ENCODE data around the gene FNDC3A. TPM values are rescaled to one million over a fixed set of nuclear protein-coding genes. Genes with fewer than 3 reads are reported as not detected.

FNDC3A gene
- total RNA-seq, 2 donors from 2014 or later, result 23.8 to 38.2 TPM

DNA sequence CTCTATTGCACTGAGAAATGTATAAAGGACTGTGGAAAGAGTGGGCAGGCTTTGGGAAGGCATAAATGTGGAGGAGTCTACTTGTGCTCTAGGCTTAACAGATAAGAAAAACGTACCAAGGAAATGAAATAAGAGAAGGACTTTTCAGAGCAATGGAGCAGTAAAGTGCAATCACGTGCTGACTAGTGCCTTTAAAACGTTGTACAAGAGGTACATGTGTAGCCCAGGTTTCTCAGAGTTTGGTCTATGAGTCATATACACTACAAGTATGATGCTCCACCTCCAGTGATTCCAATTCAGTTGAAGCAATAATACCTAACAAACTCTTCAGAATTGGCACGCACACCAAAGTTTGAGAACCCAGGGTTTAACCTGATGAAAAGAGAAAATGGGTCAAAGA is 13.4 kb upstream of the FNDC3A start:
- no peaks in the 10 kb centered on the region for H3K27me3 Mint-ChIP-seq
- peaks cover 3% of the 10 kb centered on the region for H3K9me3 Mint-ChIP-seq
- H3K36me3 Mint-ChIP-seq (ENCODE audit: low read depth), result no peaks in the 10 kb centered on the region
- no peak overlapping the region for H3K4me3 Mint-ChIP-seq
- no peak overlapping the region for H3K27ac Mint-ChIP-seq
- no peaks in the 10 kb centered on the region for H3K4me1 Mint-ChIP-seq
- ATAC-seq (replicated peaks), result peak; percentile 40

DNA sequence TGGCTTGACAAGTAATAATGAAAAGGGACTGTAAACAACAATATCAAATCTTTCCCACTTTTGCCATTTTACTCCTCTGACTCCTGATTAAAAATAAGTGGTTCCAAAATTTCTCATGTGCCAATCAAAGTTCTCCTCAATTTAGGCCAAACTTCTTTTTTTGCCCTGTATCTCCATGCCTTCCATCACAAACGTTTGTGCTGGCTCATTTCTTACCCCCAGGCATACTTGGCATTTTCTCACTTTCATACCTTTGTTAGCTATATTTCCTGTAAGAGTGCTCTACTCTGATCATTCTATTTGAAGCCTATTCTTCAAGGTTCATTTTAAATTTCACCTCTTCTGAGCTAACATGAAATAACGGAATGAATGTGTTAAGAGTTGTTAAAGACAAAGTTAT is 10.0 kb upstream of the FNDC3A start:
- Mint-ChIP-seq H3K27ac (peak overlapping the region; percentile 24), H3K4me1 (no peaks in the 10 kb centered on the region), H3K4me3 (no peak overlapping the region), H3K36me3 (ENCODE audit: low read depth) (no peaks in the 10 kb centered on the region), H3K9me3 (peaks cover 3% of the 10 kb centered on the region), H3K27me3 (no peaks in the 10 kb centered on the region)
- ATAC-seq (replicated peaks), result no peak

DNA sequence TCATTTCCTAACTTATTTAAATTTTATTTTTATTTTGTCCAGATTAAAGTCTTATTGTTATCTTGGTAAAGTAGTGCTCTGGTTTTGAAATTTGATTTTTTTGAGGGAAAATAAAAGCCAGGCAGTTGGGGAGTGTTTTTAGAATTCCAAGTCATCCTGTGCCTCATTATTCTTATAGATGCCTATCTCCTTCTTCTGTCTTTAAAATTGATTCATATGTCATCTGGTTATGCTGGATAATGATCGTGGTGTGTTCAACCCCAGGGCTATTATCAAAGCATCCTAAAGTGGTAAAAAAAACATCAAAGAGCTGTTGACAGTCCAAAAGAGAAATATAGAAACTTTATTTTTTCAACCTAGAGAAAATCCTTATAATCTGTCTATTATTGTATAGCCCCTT is 6.0 kb upstream of the FNDC3A start:
- Mint-ChIP-seq H3K4me3 (no peak overlapping the region), H3K9me3 (peaks cover 31% of the 10 kb centered on the region), H3K36me3 (ENCODE audit: low read depth) (no peaks in the 10 kb centered on the region), H3K27me3 (no peaks in the 10 kb centered on the region), H3K4me1 (peaks cover 4% of the 10 kb centered on the region), H3K27ac (no peak overlapping the region)
- ATAC-seq (replicated peaks), result no peak

DNA sequence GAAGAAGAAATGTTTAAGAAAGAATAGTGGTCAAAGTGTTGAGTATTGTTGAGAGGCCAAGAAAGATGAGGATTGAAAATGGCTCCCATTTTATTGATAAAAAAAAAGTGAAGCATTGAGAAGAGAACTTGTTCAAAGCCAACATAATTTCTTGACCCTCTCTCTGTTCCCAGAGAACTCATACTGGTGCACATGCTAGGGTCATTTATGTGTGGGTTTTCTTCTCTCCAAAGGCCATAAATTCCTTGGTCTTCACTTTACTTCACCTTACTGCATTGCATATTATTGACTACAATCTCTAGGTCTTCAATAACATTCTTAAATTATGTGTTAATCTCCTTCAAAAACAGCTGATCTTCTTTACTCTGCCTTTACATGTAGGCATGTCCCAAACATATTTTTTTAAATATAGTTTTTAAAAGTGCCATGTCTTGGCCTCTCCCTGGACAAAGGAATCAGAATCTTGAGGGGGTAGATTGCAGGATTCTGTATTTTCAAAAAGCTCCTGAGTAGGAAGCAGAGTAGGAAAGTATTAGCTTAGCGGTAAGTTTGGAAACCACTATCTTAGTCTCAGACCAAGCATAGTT is 1.8 kb upstream of the FNDC3A start:
- Mint-ChIP-seq H3K36me3 (ENCODE audit: low read depth) (peaks cover 10% of the 10 kb centered on the region), H3K27ac (peak overlapping the region; percentile 94), H3K4me1 (peaks cover 9% of the 10 kb centered on the region), H3K9me3 (peaks cover 30% of the 10 kb centered on the region), H3K4me3 (peak overlapping the region; percentile 100), H3K27me3 (no peaks in the 10 kb centered on the region)
- ATAC-seq (replicated peaks), result no peak

DNA sequence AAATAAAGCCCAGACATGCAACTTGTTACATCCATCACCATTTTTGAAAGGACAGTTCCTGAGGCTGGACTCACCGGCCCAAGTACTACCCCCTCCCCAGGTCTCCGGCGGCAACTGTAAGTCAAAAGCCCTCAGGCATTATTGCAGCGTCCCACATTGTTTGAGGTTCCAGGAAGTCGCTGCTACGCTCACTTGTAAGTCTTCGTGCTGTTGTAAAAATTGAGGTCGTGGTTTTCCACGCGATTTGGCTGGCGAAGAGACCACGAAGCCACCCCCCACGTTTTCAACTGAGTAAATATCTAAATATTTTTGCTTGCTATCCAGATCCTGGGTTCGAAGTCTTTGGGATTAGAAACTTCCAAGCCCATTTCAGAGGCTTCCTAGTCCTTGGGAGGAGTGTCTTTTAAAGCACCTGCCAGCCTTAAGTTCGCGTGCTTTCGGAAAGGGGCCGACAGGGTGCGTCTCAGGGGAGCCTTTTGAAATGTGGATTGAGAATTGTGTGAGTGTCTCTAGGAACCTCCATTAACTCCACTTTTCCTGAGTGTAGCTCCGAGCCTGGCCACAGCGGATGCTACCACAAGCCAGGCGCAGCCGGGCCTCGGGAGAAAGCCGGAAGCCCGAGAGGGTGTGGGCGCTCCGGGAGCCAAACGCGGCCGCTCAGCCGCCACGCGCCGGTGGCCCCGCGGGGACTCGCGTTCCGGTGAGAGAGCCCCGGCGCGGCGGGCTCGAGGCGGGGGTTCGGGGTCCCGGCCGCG is 434 bp upstream of the FNDC3A start:
- H3K27ac Mint-ChIP-seq, result peak overlapping the region; percentile 94
- H3K4me3 Mint-ChIP-seq, result peak overlapping the region; percentile 100
- peaks cover 10% of the 10 kb centered on the region for H3K36me3 Mint-ChIP-seq (ENCODE audit: low read depth)
- H3K4me1 Mint-ChIP-seq, result peaks cover 19% of the 10 kb centered on the region
- H3K27me3 Mint-ChIP-seq, result no peaks in the 10 kb centered on the region
- H3K9me3 Mint-ChIP-seq, result peaks cover 30% of the 10 kb centered on the region
- ATAC-seq (replicated peaks), result peak; percentile 37

DNA sequence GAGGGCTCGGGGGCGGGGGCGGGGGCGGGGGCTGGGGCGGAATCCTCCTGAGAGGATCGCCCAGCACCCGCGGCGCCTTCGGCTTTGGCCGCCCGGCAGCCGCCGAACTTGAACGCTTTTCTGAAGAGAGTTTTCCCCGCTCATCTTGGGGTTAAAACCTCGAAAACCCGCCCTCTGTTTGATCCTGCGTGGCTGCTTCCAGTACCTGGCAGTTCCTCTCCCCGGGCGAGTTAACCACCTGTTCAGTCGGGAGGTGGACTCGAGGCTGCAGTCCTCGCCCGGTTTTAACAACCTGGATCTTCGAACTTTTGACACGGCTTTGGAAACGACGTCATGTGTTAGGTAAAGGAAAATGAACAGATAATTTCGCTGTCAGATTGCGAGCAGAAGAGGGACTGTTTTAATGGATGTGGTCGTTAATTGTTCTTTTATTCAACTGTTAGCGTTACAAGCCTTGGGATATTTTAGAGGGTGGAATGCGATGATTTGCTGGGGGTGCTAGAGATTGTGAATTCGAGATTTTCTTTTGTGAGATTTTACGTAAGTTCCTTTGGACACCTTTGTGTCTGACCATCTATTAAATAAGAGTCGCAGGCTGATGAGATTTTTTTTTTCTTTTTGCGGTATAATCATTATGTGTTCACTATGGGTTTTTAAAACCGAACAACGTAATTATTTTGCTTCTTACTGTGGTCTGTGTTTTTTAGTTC is 1.0 kb downstream of the FNDC3A start:
- Mint-ChIP-seq H3K9me3 (peaks cover 28% of the 10 kb centered on the region), H3K4me1 (peaks cover 23% of the 10 kb centered on the region), H3K27ac (peak overlapping the region; percentile 98), H3K4me3 (peak overlapping the region; percentile 100), H3K27me3 (no peaks in the 10 kb centered on the region), H3K36me3 (ENCODE audit: low read depth) (peaks cover 10% of the 10 kb centered on the region)
- ATAC-seq (replicated peaks), result peak; percentile 15

DNA sequence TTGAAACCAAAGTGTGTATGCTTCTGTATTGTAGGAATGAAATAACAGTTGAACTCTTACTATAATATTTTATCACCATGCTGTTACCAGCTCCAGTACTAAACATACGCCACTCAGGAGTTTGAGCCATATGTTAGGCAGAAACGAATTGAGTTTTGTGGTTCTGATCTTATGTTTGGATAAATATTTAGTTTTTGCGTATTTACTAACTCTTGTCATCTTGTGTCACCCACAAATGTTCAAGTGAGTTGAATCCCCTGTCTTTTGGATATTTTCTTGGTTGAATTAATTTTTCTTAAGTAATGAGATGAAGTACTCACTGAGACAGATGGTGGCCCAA is 1.5 kb downstream of the FNDC3A start:
- peaks cover 25% of the 10 kb centered on the region for H3K9me3 Mint-ChIP-seq
- peak overlapping the region; percentile 100 for H3K4me3 Mint-ChIP-seq
- peaks cover 10% of the 10 kb centered on the region for H3K36me3 Mint-ChIP-seq (ENCODE audit: low read depth)
- peak overlapping the region; percentile 98 for H3K27ac Mint-ChIP-seq
- ATAC-seq (replicated peaks), result no peak
- H3K4me1 Mint-ChIP-seq, result peaks cover 23% of the 10 kb centered on the region
- H3K27me3 Mint-ChIP-seq, result no peaks in the 10 kb centered on the region

DNA sequence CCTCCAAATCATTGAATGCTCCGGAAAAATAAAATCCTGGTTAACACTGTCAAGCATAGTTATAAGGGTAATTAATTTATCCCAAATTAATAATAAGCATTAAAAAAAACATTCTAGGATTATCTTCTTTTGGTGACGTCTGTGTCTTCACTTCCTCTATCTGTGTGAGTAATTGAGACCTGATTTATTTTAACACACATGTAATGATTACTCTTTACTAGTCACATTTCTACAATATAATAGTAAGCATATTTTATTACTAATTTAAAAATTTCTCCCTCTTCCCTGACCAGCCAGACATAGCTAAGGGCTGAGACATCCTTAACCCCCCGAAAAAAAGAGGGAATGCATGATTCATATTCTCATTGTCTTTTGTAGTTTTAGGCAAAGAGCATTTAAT is 2.3 kb downstream of the FNDC3A start:
- Mint-ChIP-seq H3K4me3 (peak overlapping the region; percentile 100), H3K27me3 (no peaks in the 10 kb centered on the region), H3K4me1 (peaks cover 23% of the 10 kb centered on the region), H3K9me3 (peaks cover 19% of the 10 kb centered on the region), H3K36me3 (ENCODE audit: low read depth) (peaks cover 10% of the 10 kb centered on the region), H3K27ac (peak overlapping the region; percentile 98)
- no peak for ATAC-seq (replicated peaks)

DNA sequence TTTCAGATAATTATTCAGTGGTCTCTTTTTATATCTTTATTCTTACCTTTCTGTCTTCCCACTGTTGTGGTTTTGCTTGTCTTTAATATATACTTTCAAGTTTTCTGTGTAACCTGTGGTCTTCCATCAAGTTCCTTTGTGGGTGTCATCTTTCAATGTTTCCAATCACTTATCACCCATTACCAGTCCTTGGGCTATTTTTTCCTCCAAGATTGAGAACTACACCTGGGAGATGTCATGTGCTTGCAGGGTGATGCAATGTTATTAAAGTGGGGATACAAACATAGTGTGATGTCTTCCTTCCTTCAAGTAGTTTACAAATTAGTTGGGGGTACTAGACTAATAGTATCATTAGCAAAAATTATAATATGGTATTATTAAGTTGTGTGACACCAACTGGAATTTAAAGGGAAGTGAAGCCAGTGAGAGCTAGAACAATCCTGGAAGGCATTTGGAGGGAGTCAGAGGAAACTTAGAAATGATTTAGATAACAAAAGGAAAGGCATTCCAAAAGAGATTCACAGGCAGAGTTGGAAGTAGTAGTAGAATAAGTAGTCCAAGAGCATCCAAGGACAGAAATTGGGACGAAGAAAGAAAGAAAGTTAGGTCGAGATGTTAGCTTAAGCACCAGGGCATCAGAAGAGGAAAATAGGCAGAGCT is 3.4 kb downstream of the FNDC3A start:
- Mint-ChIP-seq H3K36me3 (ENCODE audit: low read depth) (peaks cover 10% of the 10 kb centered on the region), H3K9me3 (peaks cover 8% of the 10 kb centered on the region), H3K27ac (peak overlapping the region; percentile 25), H3K27me3 (no peaks in the 10 kb centered on the region), H3K4me1 (peaks cover 27% of the 10 kb centered on the region), H3K4me3 (peak overlapping the region; percentile 100)
- ATAC-seq (replicated peaks), result no peak

DNA sequence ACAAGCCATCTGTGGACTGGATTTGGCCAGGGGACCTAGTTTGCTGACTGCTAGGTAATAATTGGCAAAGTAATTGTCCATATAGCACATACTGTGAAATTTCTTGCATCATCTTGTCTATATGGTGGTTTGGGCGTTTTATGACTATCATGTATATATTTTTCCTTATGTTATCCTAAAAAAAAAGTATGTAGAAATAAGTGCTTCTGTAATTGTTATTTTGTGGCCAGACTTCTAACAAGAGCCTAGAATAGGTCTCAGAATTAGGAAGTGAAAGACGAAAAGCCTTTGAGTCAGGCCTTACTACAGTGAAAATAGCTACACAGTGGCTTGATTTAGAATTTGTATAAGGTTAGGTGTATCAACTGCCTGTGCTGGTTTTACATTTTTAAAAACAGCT is 4.2 kb downstream of the FNDC3A start:
- Mint-ChIP-seq H3K27me3 (no peaks in the 10 kb centered on the region), H3K9me3 (peaks cover under 1% of the 10 kb centered on the region), H3K4me1 (peaks cover 21% of the 10 kb centered on the region), H3K4me3 (peak overlapping the region; percentile 100), H3K36me3 (ENCODE audit: low read depth) (peaks cover 10% of the 10 kb centered on the region), H3K27ac (no peak overlapping the region)
- ATAC-seq (replicated peaks), result no peak

DNA sequence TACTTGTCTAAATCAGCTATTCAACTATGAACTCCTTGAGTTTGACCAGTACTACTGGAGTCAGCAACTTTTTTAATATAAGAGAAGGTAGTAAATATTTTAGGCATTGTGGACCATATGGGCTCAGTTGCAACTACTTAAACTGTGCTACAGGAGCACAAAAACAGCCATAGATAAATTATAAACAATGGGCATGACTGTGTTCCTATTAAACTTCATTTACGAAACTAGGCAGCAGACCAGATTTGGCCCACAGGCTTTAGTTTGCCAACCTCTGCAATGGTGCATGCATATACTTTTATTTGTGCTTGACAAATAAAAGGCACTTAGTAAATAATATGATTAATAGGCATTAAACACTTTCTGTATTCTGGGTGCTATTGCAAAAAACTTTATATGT is 7.6 kb downstream of the FNDC3A start:
- ATAC-seq (replicated peaks), result no peak
- H3K4me1 Mint-ChIP-seq, result peaks cover 21% of the 10 kb centered on the region
- H3K36me3 Mint-ChIP-seq (ENCODE audit: low read depth), result peaks cover 8% of the 10 kb centered on the region
- H3K9me3 Mint-ChIP-seq, result no peaks in the 10 kb centered on the region
- no peak overlapping the region for H3K4me3 Mint-ChIP-seq
- no peaks in the 10 kb centered on the region for H3K27me3 Mint-ChIP-seq
- H3K27ac Mint-ChIP-seq, result no peak overlapping the region

DNA sequence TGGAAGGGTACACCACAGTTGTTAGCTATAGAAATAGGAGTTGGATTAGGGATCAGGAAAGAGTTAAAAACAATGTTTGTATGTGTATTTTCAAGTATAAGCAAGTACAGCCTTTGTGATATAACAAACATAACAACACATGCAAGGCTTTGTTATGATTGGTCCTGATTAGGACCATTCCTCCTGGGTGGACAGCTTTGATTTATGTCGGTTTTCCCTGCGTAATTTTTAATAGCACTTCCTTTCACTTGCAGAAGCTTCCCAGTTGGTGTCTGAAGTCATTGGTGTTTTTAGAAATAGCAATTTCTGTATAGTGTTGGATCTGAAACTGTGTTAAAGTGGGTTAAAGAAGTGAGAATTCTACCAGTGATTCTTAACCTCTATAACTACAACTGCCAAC is 10.0 kb downstream of the FNDC3A start:
- H3K9me3 Mint-ChIP-seq, result no peaks in the 10 kb centered on the region

DNA sequence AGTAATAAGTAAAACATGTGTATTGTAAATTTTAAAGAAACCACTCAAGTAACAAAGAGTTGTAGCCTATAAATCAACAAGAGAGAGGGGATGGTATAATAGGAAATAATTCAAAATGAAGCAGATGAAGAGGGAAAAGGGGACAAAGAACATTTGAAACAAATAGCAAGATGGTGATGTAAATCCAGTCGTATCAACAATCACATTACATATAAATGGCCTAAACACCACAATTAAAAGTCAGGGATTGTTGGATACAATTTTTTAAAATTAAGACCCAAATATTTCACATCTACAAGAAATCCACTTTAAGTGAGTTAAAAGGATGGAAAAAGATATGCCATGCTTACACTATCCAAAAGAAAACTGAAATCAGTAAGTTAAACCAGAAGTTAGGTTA is 15.2 kb downstream of the FNDC3A start:
- H3K36me3 Mint-ChIP-seq (ENCODE audit: low read depth), result peaks cover 17% of the 10 kb centered on the region
- H3K27ac Mint-ChIP-seq, result no peak overlapping the region
- no peaks in the 10 kb centered on the region for H3K4me1 Mint-ChIP-seq
- no peak overlapping the region for H3K4me3 Mint-ChIP-seq
- H3K27me3 Mint-ChIP-seq, result no peaks in the 10 kb centered on the region
- H3K9me3 Mint-ChIP-seq, result no peaks in the 10 kb centered on the region
- ATAC-seq (replicated peaks), result no peak

More for the DNA sequence above, 10.0 kb downstream of the FNDC3A start:
- Mint-ChIP-seq H3K27me3 (no peaks in the 10 kb centered on the region), H3K36me3 (ENCODE audit: low read depth) (peaks cover 8% of the 10 kb centered on the region), H3K4me3 (no peak overlapping the region), H3K27ac (no peak overlapping the region), H3K4me1 (peaks cover 4% of the 10 kb centered on the region)
- ATAC-seq (replicated peaks), result no peak

DNA sequence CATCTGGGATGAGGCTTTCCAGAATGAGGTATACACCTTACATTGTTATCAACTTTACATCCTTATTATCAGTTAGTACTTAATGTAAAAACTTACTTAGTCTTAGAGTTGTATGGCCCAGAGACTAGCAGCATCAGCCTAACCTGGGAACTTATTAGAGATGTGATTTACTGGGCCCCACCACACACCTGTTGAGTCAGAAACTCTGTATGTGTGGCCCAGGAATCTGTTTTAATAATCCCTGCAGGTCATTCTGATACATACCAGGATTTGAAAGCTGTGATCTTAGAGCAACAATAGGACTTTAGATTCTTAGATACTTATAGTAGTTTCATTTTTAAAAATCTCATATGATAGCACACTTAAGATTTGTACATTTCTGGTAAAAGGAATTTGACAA is 17.4 kb downstream of the FNDC3A start:
- ATAC-seq (replicated peaks), result no peak
- Mint-ChIP-seq H3K27me3 (no peaks in the 10 kb centered on the region), H3K4me3 (no peak overlapping the region), H3K9me3 (peaks cover 5% of the 10 kb centered on the region), H3K4me1 (peaks cover 8% of the 10 kb centered on the region), H3K27ac (no peak overlapping the region), H3K36me3 (ENCODE audit: low read depth) (peaks cover 35% of the 10 kb centered on the region)
